Anterior cingulate cortex (tissue), 58 donors: ENCODE data around the gene UCP1.
A peak's percentile ranks its signal among the peaks of the same experiment; 100 is the strongest.

Experiments used
- DNase-seq, 58 donors: peaks; one replicate each; lab custom pipeline; 2025; lab: John Stamatoyannopoulos, UW

Gene UCP1, protein sequence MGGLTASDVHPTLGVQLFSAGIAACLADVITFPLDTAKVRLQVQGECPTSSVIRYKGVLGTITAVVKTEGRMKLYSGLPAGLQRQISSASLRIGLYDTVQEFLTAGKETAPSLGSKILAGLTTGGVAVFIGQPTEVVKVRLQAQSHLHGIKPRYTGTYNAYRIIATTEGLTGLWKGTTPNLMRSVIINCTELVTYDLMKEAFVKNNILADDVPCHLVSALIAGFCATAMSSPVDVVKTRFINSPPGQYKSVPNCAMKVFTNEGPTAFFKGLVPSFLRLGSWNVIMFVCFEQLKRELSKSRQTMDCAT

DNA sequence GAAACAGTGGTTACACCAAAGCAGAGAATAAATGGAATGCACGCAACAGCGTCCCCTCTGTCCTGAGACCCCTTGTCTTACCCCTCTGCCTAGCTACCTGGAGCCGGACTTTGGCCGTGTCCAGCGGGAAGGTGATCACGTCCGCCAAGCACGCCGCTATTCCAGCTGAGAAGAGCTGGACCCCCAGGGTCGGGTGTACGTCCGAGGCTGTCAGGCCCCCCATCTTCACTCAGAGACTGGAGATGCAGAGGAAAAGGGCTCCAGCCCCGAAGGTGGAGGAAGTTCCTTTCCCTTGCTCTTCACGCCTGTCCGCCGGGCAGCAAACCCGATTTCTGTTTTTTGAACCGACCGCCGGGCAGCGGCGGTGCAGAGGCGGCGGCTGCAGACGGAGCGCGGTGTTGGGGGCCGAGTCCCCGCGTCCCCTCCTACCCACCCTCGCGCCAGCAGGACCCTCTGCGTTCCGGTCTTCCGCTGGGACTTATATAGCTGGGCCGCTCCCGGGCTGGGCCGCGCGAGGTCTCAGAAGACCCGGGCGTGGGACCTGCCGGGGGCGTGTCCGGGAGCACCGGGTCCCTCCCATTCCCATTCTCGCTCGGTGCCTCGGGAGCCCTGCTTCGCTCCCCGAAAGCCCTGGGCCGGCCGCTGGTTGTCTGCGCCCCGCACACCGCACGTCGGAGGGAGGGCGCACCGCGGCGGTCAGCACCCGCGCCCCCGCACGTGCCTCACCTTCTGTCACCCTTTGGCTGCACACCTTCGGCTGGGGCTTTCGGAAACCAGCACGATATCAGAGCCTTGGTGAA is at the start of gene UCP1:
TSS of gene UCP1 (minus strand) at position 455 of the 800 bp plus-strand sequence. CDS start at position 223, 232 bp downstream.
- DNase-seq, result no peak

DNA sequence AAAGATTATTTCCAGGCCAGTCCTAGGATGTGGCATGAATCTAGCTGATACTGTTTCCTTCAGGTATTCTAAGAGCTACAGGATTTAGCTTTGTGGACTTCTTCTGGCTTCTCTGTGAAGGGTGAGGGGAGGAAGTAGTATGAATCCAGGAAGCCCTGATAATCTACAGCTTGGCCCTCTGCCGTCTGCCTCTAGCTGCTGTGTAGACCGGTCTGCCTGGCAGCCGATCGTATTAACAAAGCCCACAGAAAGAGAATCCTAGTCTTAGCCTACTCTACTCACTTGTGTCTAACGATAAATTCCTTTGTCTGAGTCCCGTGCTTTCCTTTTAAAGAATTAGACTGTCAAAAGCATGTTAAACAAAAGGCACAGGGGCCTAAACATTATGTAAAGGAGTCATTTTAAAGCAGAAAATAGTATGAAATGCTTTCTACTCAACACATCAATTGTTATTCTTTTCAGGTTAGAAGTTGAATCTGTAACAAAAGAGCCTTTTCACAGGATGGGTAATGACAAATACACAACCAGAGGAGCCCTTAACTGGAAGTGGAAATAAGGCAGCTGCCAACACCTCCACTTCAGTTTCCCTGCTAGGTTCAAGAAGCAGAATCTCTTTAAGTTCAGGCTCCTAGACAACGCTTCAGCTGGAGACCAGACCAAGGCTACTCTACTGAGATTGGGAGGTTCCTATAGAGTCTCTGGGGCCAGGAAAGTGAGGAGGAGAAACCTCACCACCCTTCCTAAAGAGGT is 48.9 kb upstream of the UCP1 start:
- DNase-seq, result no peak

GRCh38 chr4:140615451-140615850 is 46.7 kb upstream of the UCP1 start:
- no peak for DNase-seq

DNA sequence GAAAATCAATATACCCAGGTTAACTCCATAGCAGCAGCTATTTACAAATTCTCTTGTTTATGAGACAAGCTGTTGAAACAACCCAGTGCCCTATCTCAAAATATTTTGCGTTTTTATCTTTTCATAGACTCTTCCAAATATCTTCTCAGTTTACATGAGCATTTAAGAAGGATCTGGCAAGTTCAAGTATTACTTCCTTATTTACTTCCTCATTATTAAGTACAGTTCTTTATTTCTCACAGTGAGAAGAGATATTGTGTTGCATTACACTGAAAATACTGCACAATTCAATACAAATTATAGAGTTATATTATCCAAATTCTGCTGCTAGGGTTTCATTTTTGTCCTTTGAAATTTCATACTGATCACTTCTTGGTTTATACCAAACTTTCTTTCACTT is 43.6 kb upstream of the UCP1 start:
- DNase-seq, result no peak

GRCh38 chr4:140611854-140612253 is 43.1 kb upstream of the UCP1 start:
- DNase-seq, result no peak

DNA sequence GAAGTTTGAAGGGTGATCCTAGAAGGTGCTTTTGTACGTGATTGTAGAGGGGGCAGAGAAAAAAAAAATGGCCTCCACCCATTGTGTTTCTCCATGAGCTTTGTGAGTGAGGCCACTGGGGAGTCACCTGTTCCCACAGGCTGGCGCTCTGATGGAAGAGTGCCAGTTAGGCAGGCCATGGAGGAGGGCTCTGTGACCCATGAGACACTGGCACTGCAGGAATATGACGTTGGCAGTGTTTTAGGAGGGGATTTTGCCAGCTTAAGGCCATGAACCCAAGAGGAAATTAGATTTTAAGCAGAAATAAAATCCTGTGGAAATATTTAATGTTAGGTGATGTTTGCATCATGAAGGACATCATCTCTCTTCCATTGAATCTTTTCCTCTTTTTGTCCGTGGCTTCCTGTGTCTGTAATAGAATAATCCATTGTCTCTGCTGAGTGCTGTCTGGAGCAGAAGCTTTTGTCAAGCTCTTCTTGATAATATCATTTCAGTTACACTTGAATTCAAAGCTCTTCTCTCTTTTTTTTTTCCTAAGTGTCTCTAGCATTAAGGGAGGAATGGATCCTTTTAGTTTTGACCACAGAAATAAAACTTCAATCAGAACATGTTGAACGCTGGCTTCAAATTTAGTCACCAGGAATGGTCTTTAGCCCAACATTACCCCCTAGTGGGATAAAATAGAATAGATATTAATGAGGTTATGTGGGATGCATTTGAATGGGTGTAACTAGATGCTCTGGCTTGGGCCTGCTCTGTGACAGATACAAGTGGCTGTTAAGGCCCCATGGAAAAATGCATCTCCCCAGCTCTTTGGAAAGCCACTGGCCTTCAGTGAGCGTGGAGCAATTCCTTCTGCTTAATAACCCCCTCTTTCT is 41.0 kb upstream of the UCP1 start:
- peak in 3 of 58 donors; percentile 1 to 51 (median 1) for DNase-seq

DNA sequence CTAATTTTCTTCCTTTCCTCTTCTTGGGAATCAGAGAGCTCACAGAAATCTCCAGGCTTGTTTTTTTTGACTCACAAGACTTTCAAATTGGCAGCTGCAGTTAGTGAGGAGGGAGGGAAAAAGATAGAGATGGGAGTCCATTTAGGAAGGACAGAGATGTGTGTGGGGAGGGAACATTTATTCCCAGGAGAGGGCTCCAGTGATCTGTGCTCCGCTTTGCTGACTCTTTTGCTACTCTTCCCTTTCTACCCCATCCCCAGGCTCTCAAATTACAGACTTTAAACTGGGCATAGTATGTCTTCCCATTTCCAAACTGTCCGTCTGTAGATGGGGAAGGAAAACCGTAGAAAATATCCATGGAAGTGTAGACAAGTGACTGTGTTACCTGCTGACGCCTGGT is 39.1 kb upstream of the UCP1 start:
- DNase-seq, result no peak

- no peak for DNase-seq
Observed at GRCh38 chr4:140604544-140604943, 35.8 kb upstream of the UCP1 start.

DNA sequence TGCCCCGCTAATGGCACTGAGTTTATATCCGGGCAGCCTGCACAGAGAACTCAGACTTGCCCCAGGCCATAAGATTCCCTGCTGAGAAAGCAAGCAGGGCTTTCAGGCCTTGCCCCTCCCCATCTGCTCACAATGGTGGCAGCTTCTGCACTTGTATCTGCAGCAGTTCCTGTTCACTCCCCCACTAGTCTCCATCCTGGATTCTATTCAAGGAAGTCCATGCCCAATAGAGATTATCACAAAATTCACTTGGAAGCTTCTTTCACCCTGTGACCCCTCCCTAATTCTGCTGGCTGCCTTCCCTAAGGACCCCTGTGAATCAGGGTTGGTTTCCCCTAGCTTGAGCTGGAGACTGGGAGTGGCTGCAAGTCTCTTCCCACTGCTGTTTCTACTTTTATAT is 34.5 kb upstream of the UCP1 start:
- no peak for DNase-seq

DNA sequence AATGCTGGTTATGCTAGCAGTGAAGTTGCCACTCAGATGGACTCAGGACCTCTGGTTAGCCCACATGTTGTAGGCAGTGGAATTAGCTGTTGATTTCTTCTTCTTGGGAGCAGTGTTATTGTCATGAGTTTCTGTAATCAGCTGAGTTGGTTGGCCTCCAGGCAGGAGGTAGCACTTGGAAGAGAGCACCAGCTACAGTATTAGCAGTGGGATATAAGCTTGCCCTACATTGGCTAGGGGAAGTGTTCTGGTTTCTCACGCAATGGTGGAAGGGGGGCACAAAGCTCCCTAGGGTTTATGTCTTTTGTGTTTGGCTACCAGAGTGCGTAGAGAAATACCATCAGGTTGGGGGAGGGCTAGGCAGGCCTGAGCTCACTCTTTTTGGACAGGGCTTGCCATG is 34.0 kb upstream of the UCP1 start:
- no peak for DNase-seq

DNA sequence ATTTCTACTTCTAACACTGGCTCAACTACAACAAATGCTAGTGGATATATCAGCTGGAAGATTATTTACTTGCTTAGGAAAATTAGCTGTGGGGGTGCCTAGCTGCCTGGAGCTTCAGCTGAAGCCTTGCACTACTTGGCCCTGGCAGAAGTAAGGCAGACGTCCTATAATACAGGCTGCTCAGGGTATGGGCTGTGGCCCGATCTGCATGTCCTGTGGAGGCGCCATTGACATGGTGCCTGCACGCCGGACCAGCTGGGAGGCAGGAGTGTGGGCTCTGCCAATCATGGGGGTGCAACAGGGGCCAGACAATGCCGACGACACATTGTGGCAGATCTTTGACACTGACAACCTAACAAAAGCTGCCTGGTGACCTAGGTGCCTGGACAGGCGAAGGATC is 31.6 kb upstream of the UCP1 start:
- DNase-seq, result no peak

GRCh38 chr4:140595065-140595464 is 26.3 kb upstream of the UCP1 start:
- no peak for DNase-seq

DNA sequence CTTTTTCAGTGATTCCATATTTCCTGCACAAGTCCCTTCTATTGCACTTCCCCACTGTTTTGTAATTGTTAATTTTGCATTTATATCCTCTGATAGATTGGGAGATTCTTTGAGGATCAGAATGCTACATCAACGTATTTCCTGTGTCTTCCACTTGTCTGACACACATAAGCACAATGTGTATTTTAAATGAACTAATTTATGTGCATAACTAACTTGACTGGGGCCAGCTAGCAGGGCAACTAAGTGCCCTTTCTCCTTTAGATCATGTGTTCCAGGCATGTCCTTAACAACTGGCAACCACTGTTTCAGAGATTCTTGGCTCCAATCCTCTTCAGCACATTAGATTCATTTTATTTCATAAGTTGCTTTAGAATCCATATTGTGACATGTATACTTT is 15.7 kb upstream of the UCP1 start:
- no peak for DNase-seq

DNA sequence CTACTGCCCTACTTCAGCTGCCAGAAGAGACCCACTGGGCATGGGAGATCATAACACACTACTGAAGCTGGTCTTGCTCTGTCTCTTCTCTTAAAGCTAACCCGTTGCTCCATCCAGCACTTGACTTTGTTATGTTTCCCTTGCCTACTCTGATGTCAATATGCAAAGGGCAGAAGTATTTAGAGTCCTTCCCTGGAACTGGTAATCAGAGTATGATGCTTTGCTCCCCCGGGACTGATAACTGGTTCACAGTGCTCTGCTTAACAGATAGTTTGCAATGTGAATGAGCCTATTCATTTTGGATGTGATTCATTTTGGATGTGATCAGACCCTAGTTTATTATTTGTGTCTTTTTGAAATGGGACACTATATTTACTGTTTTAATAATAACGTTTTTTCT is 12.3 kb upstream of the UCP1 start:
- DNase-seq, result no peak

DNA sequence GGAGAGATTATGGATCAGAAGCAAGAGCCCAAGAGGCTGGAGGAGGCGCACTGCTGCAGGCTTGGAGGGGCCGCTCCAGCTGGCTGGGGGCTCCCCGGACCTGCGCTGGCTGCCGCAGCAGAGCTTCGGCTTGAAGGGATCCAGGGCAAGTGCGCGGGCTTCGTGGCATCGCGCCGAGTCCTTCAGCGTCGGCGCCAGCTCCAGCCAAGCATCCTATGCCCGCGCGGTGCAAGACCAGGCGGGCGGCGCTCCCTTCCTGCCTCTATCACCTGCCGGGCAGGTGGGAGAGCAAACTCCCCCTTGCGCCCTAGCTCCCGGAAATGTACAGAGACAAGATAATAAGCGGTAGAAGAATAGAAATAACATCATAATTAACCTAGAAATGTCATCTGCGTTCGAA is 10.5 kb upstream of the UCP1 start:
- no peak for DNase-seq

GRCh38 chr4:140575489-140575888 is 6.7 kb upstream of the UCP1 start:
- no peak for DNase-seq

- no peak for DNase-seq
Observed at GRCh38 chr4:140571620-140572019, 2.9 kb upstream of the UCP1 start.

GRCh38 chr4:140569307-140569638 is 512 bp upstream of the UCP1 start:
- DNase-seq, result no peak

DNA sequence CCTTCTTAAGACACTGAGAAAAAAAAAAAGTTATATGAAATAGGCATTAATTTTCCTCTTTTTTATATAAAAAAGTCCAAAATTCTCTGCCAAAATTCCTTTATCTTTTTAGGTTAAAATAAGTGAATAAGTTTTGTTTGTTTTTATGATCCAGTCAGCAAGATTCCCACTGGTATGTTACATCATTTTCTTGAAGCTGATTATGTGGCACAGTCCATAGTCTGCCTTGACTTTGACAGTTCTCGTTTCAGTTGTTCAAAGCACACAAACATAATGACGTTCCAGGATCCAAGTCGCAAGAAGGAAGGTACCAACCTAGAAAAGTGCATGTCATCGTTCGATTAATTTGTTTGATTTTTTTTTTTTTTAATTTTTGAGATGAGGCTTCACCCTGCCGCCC is 9.1 kb downstream of the UCP1 start:
- DNase-seq, result no peak

DNA sequence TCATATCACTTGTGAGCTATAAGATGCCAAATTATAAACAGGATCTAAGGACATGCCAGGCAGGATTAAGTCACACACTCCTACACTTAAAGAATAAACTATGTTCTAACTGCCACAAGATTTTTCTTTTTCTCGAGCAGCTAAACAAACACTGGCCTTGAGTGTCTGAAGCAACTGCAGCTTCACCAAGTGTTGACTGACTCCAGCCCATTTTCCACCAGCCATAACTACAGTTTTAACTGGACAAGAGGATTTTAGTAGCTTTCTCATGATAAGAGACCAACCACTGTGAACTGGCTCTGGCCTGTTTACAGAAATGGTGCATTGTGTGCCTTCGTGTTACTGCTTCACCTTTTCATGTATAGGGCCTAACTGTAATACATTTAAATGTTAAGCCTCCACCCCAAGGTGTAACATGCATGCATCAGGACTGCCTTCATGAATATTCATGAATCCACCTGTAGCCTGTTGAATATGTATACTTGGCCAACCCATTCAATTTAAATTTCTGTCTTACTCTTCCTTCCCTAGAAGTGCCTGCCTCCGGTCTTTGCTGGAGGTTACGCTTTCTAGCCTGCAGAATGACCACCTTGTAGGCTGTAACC is 10.8 kb downstream of the UCP1 start:
- DNase-seq, result no peak
